Erythroblast (primary cell): ENCODE measurements around the gene PTCH2.

Source experiments
- GATA1 ChIP-seq: IDR thresholded peaks from 2 replicates; pipeline ENCODE4 v1.6.1; 2011; ENCODE audit warnings: low read depth, mild to moderate bottlenecking, control low read depth, low read length, moderate library complexity
- POLR2A ChIP-seq: IDR thresholded peaks from 2 replicates; pipeline ENCODE4 v1.6.1; 2011; ENCODE audit warnings: mild to moderate bottlenecking, low read length

DNA sequence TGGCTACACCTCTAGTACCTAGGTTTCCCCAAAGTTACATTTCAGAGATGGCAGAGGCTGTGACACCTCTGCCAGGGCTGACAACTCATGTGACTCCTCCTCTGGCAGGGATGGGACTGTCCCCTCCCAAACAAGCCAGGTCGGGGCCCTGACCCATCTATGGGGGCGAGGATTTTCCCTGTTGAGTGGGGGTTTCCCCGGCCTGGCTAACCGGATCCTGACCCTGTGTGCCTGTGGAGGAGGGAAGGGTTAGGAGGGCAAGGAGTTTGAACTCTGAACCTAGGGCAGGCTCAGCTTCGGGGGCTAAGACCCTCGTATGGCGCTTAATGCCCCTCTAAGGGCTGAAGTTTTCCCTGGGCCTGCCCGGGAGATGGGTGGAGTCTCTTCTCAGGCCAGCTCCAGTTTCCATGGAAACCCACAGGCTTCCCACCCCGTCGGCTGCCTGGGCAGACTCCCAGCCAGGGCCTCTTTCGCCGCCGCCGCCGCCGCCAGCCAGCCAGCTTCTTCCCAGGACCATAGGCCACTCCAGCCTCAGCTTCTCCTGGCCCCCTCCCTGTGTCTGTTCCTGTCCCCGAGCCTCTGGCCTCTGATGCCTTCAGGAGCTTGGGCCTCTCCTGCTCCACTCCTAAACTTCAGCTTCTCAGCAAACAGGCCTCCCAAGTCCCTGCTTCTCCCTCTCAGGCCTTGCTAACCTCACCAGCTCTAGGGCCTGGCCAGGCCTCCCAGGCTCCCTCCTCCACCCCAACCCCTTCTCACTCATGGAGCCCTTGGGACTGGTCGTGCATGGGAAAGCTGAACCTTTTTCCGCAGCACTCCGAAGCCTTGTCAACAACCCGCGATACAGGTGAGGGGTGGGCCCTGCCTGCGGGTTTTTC is 34.8 kb downstream of the PTCH2 start, which contains the start of gene BTBD19:
- TF ChIP-seq POLR2A = no peak
- no peak for TF ChIP-seq GATA1
